ENCODE results near the gene HPRT1.

Gene HPRT1

GRCh38 chrX:134545510-134545909, 85.5 kb downstream of the HPRT1 start:
- DNase-seq = no peak

GRCh38 chrX:134546187-134546586, 86.2 kb downstream of the HPRT1 start:
- DNase-seq = no peak

- DNase-seq = no peak
These were observed 87.2 kb downstream of the HPRT1 start for GRCh38 chrX:134547047-134547679.

- DNase-seq = peak; percentile 0
These were observed 88.6 kb downstream of the HPRT1 start for GRCh38 chrX:134548257-134549201.

Data from SIG-M5 (cell line).